ENCODE measurements around the gene HOXC5.

GRCh38 chr12:54056110-54056509 is 23.3 kb downstream of the HOXC5 start:
- TF ChIP-seq CTCF (IDR thresholded peaks at IDR 0.05) (no peak), ZFP36 (IDR thresholded peaks at IDR 0.05; ENCODE audit: borderline replicate concordance, partially characterized antibody) (no peak), MAX (IDR thresholded peaks at IDR 0.05) (no peak)
